Stimulated activated CD4-positive, alpha-beta T cell treated with anti-CD3 and anti-CD28 coated beads, Interleukin-1b, Interleukin-23, amount 100 ng/mL, for 24 hours (primary cell): ENCODE results near the gene KIAA1671.

Experiments
- DNase-seq, 4 experiments: peaks; one replicate each; pipeline ENCODE4 v3.0.0-alpha.2; 2020; ENCODE audit warnings: low read depth in 4 of 4, low spot score in 1 of 4

The KIAA1671 gene

DNA sequence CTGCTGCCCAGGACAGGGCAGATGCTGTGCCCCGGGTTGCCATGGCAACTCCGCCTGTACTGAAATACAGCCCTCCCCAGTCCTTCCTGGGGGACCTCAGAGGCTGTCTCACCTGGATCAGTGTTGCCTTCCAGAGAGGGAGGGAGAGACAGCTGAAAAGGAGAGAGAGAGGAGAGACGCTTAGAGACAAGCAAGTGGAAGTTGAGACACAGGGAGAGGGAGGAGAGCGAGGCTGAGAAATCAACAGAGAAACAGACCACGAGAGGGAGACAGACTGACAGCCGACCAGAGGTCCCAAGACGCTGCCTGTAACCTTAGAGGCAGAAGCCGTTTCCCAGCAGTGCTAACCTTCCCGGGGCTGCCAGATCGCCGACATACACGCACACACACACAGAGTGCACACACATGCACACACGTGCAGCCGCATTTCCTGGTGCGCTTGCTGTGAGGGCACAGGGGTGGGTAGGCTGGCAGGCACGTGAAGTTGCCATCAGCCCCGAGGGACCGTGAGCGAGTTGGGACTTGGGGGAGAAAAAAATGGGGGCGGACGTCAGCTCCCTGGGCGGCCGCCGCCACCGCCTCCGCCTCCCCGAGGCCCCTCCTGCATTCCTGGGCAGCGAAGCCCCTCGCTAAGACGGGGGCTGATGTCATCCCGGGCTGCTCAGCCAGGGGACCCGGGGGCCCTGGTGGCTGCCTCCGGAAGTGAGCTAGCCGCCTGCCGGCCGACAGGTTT lies 158.5 kb downstream of the KIAA1671 start:
- DNase-seq, result peak; percentile 10 to 24 (median 18)

DNA sequence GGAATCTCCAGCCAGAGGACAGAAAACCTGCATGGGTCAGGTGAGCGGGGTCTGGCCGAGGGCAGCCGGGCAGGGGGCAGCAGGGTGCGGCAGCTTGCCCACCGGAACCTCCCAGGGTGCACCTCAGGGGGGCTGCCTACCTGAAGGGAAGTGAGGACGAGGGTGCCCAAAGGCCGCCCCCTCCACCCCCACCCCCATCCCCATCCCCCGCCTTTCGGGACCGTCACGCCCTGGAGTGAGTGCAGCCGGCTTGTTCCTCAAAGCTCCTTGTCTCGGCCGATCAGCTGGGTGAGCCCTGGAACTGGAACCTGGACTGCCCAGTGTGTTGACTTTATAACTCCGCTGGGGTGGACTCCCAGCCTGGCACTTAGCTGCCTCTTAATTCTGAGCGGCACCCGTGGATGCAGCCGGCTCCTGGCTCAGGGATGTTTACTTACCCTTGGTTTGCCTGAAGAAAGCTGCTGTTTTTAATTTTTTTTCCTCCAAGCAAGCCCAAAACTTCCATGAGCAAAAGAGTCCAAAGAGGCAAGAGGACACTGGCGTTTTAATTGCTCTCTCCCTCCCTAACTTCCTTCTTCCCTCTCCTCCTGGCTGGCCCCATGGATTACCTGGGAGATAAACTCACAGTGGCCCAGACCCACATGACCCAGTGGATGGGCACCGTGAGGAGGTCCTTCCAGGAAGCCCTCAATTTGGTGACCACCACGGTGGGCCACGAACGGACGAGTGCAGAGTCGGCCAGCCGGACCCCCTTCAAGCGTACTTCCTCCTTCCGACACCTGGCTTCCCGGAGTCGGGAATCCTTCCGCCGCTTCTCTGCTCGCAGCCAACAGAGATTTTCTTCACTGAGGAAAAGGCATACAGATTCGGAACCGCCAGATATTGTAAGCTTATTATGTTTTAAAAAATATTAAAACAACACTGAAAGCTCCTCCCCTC lies 159.3 kb downstream of the KIAA1671 start:
- no peak for DNase-seq

DNA sequence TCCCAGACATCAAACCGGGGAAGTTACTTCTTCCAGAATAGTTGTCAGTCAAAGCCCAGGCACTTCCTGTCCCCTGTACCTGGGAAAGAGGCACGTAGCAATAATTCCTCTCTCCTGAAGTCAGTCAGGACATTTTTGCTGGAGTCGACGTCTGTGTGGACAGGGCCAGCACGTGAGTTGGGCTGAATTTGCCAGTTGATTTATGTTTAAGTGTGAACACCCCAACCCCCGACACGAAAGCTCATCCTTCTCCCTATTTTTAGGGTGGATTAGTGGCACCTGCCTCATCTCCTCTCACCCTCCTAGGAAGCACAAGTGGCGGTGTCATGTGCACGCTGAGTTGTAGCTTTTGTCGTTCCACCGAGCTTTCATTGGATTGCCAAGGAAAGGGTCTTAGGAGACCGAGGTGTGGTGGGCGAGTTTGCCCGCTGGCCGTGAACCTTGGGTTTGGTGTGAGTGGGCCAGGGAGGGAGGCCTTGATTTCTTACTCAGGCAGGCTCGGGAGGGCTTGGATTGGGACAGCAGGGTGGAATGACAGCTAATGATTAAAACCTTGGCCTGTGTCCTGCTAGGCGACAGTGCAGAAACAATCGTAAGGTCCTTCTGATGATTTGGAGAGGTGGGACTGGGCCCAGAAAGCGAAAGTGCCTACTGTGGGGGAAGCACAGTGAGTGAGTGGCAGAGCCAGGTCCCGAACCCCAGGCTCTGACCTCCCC lies 160.2 kb downstream of the KIAA1671 start:
- DNase-seq, result no peak

DNA sequence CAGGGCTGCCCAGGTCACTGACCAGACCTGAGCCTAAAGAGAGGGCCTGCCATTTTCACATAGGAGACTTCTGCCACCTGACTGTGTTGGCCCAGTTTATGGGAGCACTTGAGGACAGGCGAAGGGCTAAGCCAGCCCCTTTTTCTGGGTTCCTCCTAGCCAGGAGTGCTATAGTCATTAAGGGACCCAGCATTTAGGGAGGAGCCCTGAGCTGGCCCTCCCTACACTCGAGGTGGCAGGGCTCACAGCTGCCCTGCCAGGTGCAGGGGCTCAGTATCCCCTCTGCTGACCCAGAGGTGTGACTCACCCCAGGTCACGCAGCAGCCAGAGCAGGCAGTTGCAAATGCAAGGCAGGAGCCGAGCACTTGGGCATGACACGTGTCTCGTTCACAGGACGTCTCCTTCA lies 160.8 kb downstream of the KIAA1671 start:
- no peak for DNase-seq

DNA sequence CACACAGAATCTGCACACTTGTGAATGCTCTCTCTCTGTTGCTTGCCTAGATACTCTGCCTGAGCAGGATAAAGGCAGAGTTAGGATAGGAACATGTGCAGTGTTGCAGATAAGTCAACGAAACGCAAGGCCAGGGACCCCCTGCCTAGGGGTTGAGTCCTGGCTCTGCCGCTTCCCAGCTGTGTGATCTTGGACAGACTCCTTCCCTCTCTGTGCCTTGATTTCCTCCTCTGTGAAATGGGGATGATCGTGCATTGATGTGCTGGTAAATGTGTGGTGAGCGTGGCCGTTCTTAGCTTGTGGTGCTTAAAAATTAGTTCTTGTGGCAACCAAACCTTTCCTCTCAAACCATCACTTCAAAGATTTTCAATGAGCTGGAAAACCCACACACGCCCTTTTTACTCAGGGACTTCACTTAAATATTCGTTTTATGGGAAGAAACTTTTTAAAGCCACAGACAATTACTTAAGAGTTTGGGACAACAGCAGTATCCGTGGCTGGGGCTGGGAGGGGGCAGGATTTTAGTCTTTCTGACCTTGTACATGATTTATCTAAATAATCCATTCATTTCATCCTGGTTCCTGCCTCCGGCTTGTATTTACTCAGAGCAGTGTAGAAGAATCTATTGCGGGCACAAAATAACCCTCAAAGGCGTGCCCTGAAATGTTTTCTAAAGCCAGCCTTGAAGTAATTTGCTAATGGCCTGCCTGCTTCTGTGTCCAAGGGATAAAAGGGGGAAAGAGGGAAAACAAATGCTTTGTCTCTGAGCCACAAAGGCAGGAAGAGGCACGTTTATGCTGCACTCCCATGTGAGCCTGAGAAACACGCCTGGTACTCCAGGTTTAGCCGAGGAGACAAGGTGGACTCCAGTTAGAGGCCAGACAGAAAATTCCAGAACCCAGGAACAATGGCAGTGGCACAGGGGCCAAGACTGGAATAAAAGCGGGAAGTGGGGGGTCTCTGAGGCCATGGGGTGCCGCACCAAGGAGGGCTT lies 162.2 kb downstream of the KIAA1671 start:
- no peak for DNase-seq

DNA sequence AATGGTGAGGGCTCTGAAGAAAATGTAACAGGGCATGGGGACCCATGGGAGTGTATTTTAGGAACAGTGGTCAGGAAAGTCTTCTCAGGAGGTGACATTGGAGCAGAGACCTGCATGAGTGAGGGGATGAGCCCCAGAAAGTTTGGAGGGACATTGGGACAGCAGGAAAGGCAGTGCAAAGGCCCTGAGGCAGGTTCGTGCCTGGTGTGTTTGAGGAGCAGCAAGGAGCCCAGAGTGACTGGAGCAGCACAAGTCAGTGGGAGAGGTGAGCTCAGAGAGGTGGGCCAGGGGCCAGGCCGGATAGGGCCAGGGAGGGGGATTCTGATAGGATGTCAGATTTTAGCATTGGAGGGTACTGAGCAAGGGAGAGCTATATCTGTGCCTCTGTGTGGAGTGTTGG lies 167.1 kb downstream of the KIAA1671 start:
- DNase-seq, result no peak

DNA sequence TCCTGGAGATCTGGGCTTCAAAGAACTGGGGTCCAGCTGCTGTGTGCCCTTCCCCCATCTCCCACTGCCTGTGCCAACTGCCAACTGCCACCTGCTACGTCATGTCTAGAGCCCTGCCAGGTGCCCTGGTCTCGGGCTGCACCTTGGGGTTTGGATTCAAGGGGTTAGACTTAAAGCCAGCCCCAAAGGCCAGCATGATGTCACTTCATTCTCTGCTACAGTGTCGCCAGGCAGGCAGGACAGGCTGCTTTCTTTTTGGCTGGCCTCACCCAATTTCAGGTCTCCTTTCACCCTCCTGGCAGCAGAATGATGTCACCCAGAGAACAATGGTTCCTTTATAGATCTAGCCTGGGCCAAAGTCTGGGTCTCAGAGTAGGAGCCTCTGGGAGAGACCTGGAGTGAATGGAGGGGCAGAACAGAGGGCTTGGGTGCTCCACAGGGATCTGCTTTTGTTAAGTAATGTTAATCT lies 167.6 kb downstream of the KIAA1671 start:
- DNase-seq, result no peak

DNA sequence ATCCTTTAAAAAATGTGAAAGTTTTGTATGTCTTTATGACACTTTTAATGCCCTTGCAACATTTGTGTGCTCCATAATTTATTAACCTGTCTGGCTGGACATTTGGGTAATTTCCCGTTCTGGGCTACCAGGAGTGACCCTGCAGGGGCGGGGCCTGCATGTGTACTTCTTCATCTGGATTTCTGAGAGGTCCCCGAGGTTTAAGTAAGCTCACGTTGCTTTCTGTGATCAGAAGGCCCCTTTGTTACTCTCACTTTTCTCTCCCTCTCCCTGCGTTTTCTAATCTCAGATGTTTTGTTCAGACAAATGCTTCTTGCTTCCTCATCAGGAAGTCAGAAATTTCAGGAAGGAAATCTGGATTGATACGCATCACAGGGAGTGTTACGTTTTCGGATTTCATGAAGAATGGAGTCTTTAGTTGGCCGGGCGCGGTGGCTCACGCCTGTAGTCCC lies 168.3 kb downstream of the KIAA1671 start:
- DNase-seq, result no peak

DNA sequence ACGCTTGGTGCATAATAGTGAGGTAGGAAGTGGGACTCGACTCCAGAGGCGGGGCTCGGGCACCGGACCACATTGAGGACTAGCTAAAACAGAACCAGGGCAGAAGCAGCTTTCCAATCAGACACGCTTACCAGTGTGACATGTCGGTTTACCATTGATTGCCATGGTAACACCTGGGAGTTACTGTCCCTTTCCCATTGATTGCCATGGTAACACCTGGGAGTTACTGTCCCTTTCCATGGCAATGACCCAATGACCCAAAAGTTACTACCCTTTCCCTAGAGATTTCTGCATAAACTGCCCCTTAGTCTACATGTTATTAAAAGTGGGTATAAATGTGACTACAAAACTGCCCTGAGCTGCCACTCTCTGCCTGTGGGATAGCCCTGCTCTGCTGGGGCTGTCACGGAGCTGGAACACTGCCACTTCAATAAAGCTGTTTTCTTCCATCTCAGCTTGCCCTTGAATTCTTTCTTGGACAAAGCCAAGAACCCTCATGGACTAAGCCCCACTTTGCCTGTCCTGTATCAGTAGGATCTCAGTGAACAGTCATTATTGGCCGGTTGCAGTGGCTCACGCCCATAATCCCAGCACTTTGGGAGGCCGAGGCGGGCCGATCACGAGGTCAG lies 169.7 kb downstream of the KIAA1671 start:
- DNase-seq, result no peak

DNA sequence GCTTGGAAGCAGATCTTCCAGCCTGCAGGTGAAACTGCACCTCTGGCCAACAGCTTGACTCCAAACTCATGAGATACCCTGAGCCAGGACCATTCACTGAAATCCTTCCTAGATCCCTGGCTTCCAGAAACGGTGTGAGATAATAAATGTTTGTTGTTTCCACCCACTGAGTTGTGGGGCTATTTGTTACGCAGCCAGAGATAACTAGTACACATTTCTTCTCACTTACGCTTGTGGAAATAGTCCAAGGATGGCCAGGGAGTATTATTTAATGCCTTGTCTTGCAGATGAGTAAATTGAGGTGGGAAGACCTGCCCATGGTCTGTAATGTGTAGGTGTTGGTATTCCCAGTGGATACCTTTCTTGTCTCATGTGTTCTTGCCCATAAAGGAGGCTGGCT lies 171.2 kb downstream of the KIAA1671 start:
- DNase-seq, result no peak

DNA sequence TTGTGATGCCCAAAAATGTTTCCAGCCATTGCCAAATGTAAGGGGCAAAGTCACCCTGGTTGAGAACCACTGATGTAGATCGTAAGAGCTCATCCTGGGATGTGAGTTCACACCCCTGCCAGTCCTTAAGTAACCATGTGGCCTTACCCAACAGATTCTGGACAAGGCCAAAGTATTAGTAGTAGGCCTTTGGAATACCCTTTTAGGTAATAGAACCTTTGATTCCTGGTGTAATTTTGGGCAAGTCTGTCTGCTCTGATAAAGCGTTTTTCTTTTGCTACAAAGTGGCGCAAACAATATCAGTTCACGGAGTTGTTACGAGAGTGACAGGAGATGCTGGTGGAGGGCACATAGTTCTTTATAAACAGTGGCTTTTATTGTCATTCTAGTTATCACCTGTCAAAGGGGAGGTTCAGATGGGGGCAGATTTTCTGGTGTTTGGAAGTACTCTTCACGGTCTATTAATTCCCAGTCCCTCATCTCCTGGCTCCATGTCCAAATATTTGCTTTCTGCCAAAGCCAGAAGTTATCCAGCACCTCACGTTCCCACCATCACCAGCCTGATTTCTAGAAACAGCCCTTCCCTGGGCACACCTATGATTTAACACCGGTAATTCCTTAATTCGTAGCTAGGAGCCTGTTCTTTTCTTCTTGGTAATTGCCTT lies 173.3 kb downstream of the KIAA1671 start:
- no peak for DNase-seq

DNA sequence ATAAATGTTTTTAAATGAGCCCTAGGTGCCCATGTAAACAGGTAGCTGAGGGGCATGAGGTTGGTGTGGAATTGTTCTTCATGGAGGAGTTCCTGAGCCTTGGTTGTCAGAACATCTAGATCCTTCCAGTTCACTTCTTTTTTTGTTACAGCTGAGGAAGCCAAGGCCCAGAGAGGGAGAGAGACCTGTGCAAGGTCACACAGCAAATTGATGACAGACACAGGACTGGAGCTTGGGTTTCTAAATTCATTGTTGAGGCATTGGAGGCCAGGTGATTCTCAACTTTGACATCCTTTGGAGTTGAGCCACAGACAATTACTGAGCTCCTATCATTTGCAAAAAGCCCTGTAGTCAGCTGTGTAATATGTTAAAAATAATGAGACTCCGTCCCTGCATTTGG lies 174.0 kb downstream of the KIAA1671 start:
- no peak for DNase-seq

DNA sequence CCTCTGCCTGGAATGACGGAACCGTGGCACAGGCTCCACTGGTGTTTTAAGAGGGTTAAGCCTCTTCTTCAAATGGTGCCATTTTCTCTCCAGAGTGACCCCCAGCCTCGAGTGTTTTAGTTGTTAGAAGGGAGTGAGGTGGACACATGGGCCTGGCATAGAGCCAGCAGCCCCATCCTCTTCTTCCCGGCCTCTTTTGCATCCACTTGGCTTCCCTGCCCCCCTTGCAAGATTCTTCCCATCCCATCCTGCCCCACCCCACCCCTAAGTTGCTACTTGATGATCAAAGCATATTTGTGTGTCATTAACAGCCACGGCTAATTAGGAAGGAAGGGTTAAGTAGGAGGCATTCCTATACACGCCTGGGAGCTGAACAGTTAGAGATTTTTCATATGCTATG lies 174.8 kb downstream of the KIAA1671 start:
- no peak for DNase-seq

DNA sequence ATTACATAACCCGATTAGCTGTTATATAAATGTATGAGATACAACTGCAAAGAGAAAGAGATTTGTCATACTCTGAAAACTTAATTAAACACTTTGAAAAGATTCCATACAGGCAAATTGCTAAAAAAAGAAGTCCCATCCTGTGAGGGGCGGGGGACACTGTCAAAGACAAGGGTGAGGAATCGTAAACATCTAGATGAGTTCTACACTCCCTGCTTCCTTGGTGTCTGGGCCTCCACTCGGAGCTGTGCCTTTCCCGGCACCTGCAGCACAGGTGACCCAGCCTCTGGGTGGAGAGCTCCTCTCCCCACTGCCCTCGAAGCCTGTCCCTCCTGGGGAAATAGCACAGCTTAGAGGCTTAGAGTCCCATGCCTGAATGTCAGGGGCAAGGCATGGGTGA lies 177.9 kb downstream of the KIAA1671 start:
- no peak for DNase-seq

DNA sequence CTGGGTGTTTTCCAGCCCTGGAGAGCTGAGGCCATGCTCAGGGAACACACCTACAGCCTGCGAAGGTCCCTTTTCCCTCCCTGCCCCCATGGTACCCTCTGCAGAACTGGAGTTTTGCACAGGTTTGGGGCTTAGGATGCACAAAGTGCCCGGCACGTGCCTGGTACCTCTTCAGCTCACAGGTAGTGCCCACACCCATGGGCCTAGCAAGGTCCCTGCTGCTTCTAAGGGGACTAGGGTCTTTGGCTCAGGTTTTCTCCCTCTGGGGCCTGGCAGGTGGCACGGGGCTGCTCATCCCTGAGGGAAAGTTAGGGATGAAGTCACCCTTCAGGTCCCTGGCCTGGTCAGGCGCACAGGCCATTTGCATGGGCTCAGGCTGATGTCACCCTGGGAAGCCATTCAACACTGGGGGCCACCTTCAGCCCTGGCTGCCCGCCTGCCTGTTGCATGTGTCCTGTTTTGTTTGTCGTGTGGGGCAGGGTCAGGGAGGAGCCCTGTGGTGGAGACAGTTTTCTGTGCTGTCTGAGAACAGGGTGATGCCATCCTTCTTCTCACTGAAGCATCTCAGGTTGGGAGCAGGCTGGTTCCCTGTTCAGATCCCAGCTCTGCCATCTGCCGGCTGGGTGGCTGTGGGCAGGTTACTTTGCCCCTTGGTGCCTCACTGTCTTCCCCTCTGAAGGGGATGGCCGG lies 178.8 kb downstream of the KIAA1671 start:
- DNase-seq, result no peak

DNA sequence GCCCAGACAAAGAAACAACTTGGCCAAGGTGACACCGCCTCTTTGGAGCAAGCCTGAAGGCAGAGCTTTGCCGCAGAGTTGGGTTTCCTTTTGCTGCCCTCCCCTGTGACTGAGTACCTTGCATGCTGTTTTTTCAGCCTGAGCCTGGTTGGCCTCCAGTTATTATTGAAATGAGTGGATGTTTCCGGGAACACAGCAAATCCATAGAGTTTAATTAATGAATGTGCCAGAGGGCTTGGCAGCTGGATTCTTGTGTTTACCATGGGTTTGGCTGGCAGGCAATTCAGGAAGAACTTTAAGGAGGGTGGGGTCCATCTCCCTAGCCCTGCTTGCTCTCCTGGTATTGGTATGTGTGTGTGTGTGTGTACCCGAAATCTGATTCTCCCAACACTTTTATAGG lies 181.5 kb downstream of the KIAA1671 start:
- DNase-seq, result no peak

DNA sequence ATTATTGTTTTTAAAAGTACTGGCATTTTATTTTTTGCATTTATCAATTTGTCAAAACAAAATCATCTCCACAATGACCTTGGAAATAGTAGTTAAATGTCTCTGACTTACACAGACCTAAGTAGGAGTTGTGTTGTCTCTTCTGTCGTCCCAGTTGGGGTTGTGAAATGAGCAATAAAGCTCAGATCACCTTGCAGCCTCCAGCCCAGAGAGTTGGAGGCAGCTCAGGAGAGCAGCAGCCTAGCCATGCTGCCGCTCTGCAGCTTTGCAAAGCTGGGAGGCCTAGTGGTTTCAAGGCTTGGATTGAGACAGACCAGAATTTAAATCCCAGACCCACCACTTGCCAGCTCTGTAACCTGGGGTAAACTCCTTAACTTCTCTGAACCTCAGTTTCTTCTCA lies 181.9 kb downstream of the KIAA1671 start:
- DNase-seq, result no peak

DNA sequence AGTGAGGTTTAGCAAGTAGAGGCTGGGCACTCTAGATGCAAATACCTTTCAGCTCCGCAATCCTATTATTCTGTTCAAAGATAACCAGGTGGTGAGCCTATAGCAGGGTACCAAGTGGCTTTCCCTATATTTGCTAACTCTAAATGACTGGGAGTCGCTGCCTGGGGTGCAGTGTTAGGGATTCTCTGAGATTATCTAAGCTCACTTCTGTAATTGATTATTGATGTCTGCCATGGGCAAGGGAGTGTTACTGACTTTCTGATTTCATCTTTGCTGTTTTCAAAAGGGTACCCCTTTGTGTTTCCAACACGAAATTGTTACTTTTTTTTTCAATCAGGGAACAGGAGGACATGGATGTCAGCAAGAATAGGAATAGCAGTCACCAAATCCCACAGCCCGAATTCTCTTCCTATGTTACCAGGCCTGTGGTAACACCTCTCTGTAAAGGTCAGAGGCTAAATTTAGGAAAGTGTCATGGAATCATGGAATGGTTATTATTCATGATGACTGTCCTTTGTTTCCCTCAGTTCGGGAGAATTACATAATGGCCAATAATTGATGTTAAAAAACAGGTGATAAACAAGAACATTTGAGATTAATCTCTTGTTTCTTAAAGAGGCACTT lies 184.5 kb downstream of the KIAA1671 start:
- DNase-seq, result no peak
